Hepatocyte (in vitro differentiated cells): ENCODE results near the gene CNTNAP2. TPM values are rescaled to one million over a fixed set of nuclear protein-coding genes. Genes with fewer than 3 reads are reported as not detected.
A peak's percentile ranks its signal among the peaks of the same experiment; 100 is the strongest.

Source experiments
- DNase-seq: peaks from one replicate; pipeline ENCODE4 v3.0.0-alpha.2; 2016; ENCODE audit warnings: low spot score
- H2AFZ ChIP-seq: fragments of 200-600 bp; sonication (generic); 2 replicates; pipeline ENCODE4 v1.6.0; 2016; ENCODE audit warnings: antibody characterized with exemption, mild to moderate bottlenecking
- H3K27ac ChIP-seq: fragments of 200-600 bp; sonication (generic); 2 replicates; pipeline ENCODE4 v1.5.1; 2016; ENCODE audit warnings: mild to moderate bottlenecking
- H3K27me3 ChIP-seq: fragments of 200-600 bp; sonication (generic); 2 replicates; pipeline ENCODE4 v1.6.1; 2016
- H3K36me3 ChIP-seq: fragments of 200-600 bp; sonication (generic); replicated peaks from 2 replicates; pipeline ENCODE4 v1.5.1; 2016; ENCODE audit warnings: low read depth; ENCODE audit not compliant: insufficient read depth
- H3K4me1 ChIP-seq: fragments of 200-600 bp; sonication (generic); 2 replicates; pipeline ENCODE4 v1.5.1; 2016; ENCODE audit warnings: mild to moderate bottlenecking, moderate library complexity; ENCODE audit not compliant: insufficient read depth
- H3K4me2 ChIP-seq: fragments of 200-600 bp; sonication (generic); 2 replicates; pipeline ENCODE4 v1.6.0; 2016
- H3K4me3 ChIP-seq: fragments of 200-600 bp; sonication (generic); 2 replicates; pipeline ENCODE4 v1.5.1; 2016; ENCODE audit warnings: mild to moderate bottlenecking
- H3K79me2 ChIP-seq: fragments of 200-600 bp; sonication (generic); 2 replicates; pipeline ENCODE4 v1.6.0; 2017; ENCODE audit warnings: mild to moderate bottlenecking
- H3K9me2 ChIP-seq: fragments of 200-600 bp; sonication (generic); replicated peaks from 2 replicates; pipeline ENCODE4 v1.6.0; 2017; ENCODE audit warnings: mild to moderate bottlenecking; ENCODE audit not compliant: insufficient read depth
- H3K9me3 ChIP-seq: fragments of 200-600 bp; sonication (generic); 2 replicates; pipeline ENCODE4 v1.5.1; 2016; ENCODE audit warnings: low read depth, mild to moderate bottlenecking
- H4K20me1 ChIP-seq: fragments of 200-600 bp; sonication (generic); 2 replicates; pipeline ENCODE4 v1.6.0; 2016; ENCODE audit warnings: mild to moderate bottlenecking; ENCODE audit not compliant: insufficient read depth, poor library complexity, severe bottlenecking
- CTCF ChIP-seq: fragments of 200-600 bp; sonication (generic); IDR thresholded peaks from 2 replicates; pipeline ENCODE4 v1.5.1; 2016; ENCODE audit warnings: antibody characterized with exemption, mild to moderate bottlenecking; ENCODE audit not compliant: poor library complexity
- EZH2 ChIP-seq: fragments of 200-600 bp; sonication (generic); IDR thresholded peaks from 2 replicates; pipeline ENCODE4 v1.6.1; 2016; ENCODE audit warnings: antibody characterized with exemption, mild to moderate bottlenecking, borderline replicate concordance
- EZH2phosphoT487 ChIP-seq: fragments of 200-600 bp; sonication (generic); IDR thresholded peaks from one replicate; pipeline ENCODE4 v1.6.1; 2018; ENCODE audit warnings: antibody characterized with exemption, mild to moderate bottlenecking, low read depth, moderate library complexity; ENCODE audit not compliant: unreplicated experiment, severe bottlenecking
- WGBS: methylation state at CpG from one replicate; pipeline ENCODE4 v1.1.6; 2016; ENCODE audit warnings: low lambda C conversion rate; ENCODE audit errors: missing lambda C conversion rate; 5-methylcytosine and 5-hydroxymethylcytosine counted together
- polyA plus RNA-seq: library from polyadenylated mRNA; unstranded; fragments of >200 nt; fragmentation: Nextera tagmentation; extraction: Ambion mirVana; gene quantifications from 2 replicates; pipeline ENCODE4 v1.2.1, GENCODE V29; 2016
- total RNA-seq: library from RNA; depleted of rRNA; stranded (reverse); fragments of >200 nt; gene quantifications from 2 replicates; pipeline ENCODE4 v1.2.3, GENCODE V29; 2014

Gene CNTNAP2
- total and polyA plus RNA-seq, 2 experiments from 2014 or later = 7.5 to 14.7 TPM

GRCh38 chr7:147428075-147428474 is 1311.5 kb downstream of the CNTNAP2 start:
- Histone ChIP-seq H3K9me3 (no peaks in the 10 kb centered on the region), H3K27me3 (no peaks in the 10 kb centered on the region), H3K27ac (no peak overlapping the region), H3K36me3 (no peaks in the 10 kb centered on the region), H3K9me2 (no peaks in the 10 kb centered on the region), H2AFZ (no peak overlapping the region), H3K79me2 (no peaks in the 10 kb centered on the region), H3K4me1 (peaks cover 8% of the 10 kb centered on the region), H3K4me2 (no peak overlapping the region), H3K4me3 (no peak overlapping the region), H4K20me1 (no peaks in the 10 kb centered on the region)
- no peak for DNase-seq
- 100% methylated on average over 1 of the region's 1 CpG for WGBS
- no peak for TF ChIP-seq CTCF
- no peak for TF ChIP-seq EZH2phosphoT487
- TF ChIP-seq EZH2 = no peak

- H3K27ac ChIP-seq = no peak overlapping the region
These were observed 1313.4 kb downstream of the CNTNAP2 start for GRCh38 chr7:147429961-147430360.

GRCh38 chr7:147432079-147432478 is 1315.5 kb downstream of the CNTNAP2 start:
- H3K9me3 ChIP-seq = no peaks in the 10 kb centered on the region
- H3K27me3 ChIP-seq = no peaks in the 10 kb centered on the region
- no peaks in the 10 kb centered on the region for H4K20me1 ChIP-seq
- H3K36me3 ChIP-seq = no peaks in the 10 kb centered on the region
- H3K9me2 ChIP-seq = no peaks in the 10 kb centered on the region
- TF ChIP-seq CTCF = peak; percentile 48
- TF ChIP-seq EZH2phosphoT487 = no peak
- TF ChIP-seq EZH2 = no peak
- WGBS = 51% methylated on average over 2 of the region's 2 CpGs
- H2AFZ ChIP-seq = no peak overlapping the region
- H3K4me1 ChIP-seq = peaks cover 8% of the 10 kb centered on the region
- H3K79me2 ChIP-seq = no peaks in the 10 kb centered on the region
- peak; percentile 29 for DNase-seq
- no peak overlapping the region for H3K4me2 ChIP-seq
- H3K4me3 ChIP-seq = no peak overlapping the region
- no peak overlapping the region for H3K27ac ChIP-seq

More at GRCh38 chr7:147429961-147430360, 1313.4 kb downstream of the CNTNAP2 start:
- H3K4me1 ChIP-seq = peaks cover 8% of the 10 kb centered on the region
- H3K27me3 ChIP-seq = no peaks in the 10 kb centered on the region
- no peaks in the 10 kb centered on the region for H4K20me1 ChIP-seq
- TF ChIP-seq EZH2phosphoT487 (no peak), CTCF (no peak), EZH2 (no peak)
- H3K4me3 ChIP-seq = no peak overlapping the region
- DNase-seq = no peak
- no peaks in the 10 kb centered on the region for H3K9me2 ChIP-seq
- H3K79me2 ChIP-seq = no peaks in the 10 kb centered on the region
- H2AFZ ChIP-seq = no peak overlapping the region
- H3K36me3 ChIP-seq = no peaks in the 10 kb centered on the region
- no peak overlapping the region for H3K4me2 ChIP-seq
- no peaks in the 10 kb centered on the region for H3K9me3 ChIP-seq

- no peak for DNase-seq
- Histone ChIP-seq H3K36me3 (no peaks in the 10 kb centered on the region), H3K4me1 (peaks cover 8% of the 10 kb centered on the region), H4K20me1 (no peaks in the 10 kb centered on the region), H3K9me3 (no peaks in the 10 kb centered on the region), H3K79me2 (no peaks in the 10 kb centered on the region), H2AFZ (no peak overlapping the region), H3K4me2 (no peak overlapping the region), H3K9me2 (no peaks in the 10 kb centered on the region), H3K27ac (no peak overlapping the region), H3K27me3 (no peaks in the 10 kb centered on the region), H3K4me3 (no peak overlapping the region)
- 59% methylated on average over 1 of the region's 1 CpG for WGBS
- TF ChIP-seq CTCF (no peak), EZH2 (no peak), EZH2phosphoT487 (no peak)
These were observed 1316.0 kb downstream of the CNTNAP2 start for GRCh38 chr7:147432576-147432975.
